ENCODE measurements around the gene CFAP77.

The CFAP77 gene

DNA sequence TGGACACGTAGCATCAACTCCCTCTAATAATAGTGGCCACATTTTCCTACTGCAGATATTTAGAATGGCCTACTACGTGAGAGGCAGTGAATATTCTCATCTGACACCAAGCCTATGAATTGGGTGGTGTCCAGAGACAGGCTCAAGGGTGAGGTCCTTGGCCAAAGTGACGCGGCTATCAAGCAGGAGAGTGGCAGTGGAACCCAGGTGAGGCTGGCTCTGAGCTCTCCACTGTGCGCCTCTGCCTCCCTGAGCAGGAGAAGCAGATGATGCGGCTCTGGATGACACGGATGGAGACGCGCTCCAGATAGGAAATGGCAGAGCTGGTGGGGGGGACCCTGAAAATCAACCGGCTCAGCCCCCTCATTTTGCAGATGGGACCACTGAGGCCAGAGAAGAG, 69.7 kb downstream of the CFAP77 start:
- no peak for DNase-seq (ENCODE audit: extremely low read depth, low read depth)
- TF ChIP-seq, protein P1, sequence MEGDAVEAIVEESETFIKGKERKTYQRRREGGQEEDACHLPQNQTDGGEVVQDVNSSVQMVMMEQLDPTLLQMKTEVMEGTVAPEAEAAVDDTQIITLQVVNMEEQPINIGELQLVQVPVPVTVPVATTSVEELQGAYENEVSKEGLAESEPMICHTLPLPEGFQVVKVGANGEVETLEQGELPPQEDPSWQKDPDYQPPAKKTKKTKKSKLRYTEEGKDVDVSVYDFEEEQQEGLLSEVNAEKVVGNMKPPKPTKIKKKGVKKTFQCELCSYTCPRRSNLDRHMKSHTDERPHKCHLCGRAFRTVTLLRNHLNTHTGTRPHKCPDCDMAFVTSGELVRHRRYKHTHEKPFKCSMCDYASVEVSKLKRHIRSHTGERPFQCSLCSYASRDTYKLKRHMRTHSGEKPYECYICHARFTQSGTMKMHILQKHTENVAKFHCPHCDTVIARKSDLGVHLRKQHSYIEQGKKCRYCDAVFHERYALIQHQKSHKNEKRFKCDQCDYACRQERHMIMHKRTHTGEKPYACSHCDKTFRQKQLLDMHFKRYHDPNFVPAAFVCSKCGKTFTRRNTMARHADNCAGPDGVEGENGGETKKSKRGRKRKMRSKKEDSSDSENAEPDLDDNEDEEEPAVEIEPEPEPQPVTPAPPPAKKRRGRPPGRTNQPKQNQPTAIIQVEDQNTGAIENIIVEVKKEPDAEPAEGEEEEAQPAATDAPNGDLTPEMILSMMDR (IDR thresholded peaks at IDR 0.05; ENCODE audit: low read depth, low read length) = no peak

DNA sequence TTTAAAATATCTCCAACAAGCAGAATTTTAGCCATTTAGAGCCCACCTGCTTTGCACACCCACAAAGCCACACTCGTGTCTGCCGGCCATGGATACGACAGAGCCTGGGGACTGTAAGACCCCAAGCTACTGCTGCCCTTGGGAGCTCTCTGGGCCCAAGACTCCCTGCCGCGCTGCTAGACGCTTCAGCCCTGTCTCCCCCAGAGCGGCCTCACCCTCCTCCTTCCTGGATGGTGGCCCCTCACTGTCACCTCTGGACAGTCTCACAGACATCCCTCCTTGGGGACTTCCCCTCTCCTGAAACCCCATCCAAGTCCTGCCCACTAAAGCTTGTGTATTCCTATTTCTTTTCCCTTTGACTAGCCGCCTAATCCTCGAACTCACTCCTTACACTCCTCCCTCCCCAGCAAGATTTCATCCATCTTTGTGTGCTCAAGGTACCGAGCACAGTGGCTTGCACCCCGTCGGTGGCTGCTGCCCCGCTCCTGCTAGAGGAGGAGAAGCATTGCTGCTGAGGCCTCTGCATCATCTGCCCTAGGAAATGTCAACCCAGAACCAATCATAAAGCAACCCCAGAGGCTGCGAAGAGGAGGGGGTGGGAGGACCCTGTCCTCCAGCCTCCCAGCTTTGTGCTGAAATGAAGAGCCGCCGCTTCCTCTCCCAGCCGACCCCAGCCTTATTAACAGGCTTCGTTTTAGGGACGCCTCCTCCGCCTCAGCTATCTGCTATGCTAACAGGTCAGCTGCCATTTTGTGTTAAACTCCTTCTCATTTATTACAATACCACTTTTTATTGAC, 71.2 kb downstream of the CFAP77 start:
- TF ChIP-seq, protein P1 (IDR thresholded peaks at IDR 0.05; ENCODE audit: low read depth, low read length) = no peak
- DNase-seq (ENCODE audit: extremely low read depth, low read depth) = no peak

DNA sequence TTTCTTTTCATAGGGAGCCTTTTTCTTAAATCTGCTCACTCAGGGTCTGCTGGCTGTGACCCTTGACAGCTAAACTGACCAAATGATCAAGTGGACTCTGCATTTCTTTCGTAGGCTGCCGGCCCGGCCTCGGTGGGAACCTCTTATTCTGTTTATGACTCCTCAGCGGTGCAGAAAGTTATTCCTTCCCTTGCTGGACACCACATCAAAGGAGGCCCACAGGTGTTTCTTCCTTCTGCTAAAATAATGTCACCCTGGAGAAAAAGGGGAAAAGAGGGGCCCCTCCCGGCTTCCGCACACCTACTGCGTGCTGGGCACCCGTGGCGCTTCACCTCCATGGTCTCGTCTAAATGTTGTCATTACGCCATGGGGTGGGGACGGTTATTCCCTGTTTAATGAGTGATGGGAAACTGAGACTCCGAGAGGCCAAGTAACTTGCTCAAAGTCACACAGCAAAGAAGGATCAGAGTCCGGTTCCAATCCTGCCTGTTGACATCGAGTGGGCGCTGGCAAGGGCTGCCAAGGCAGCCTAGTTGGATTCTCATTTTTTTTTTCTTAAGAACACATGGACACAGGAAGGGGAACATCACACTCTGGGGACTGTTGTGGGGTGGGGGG, 72.3 kb downstream of the CFAP77 start:
- DNase-seq (ENCODE audit: extremely low read depth, low read depth) = no peak
- TF ChIP-seq, protein P1 (IDR thresholded peaks at IDR 0.05; ENCODE audit: low read depth, low read length) = no peak

DNA sequence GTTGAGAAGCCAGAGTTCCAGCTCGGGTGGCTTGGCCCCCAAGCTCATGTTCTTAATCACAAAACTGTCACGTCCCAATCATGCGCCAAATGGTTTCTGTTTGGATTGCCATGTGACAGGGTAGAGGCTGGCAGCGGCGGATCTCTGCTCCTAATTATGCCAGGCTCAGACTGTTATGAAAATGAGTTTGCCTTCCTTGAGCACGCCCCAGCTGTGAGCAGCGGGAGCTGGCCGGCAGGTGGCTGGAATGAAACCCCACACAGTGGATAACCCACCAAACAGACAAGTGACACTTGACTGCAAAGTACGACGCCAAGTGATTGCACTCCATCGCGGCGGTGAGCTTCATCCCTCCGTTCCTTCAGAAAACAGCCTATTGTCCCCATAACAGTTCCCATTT, 75.4 kb downstream of the CFAP77 start:
- DNase-seq (ENCODE audit: extremely low read depth, low read depth) = no peak
- TF ChIP-seq, protein P1 (IDR thresholded peaks at IDR 0.05; ENCODE audit: low read depth, low read length) = no peak

DNA sequence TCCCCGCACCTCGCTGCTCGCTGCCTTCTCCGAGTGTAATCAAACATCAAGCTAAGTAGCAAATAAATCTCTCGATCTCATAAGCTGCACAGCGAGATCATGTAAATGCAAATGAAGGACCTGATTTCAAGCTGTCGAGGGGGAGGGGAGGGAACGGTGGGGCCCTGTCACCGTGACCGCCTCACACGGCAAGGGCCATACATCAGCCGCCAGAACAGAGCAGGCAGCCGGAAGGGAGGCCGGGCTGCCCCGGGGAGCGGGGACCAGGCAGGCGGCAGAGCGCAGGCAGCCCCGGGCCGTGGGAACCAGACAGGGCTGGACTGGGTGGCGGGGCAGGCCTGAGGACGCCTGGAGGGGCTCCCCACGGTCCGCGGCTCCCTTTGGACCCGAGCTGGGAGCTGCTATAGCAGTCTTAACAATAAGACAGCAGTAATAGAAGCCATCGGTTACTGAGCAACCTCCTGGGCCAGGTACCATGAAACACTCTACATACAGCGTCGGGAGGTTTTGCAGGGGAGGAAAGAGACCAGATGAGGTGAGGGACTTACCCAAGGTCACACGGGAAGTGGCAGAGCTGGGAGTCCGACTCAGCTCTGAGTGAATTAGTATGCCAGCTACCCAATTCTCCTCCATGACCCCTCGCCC, 76.8 kb downstream of the CFAP77 start:
- TF ChIP-seq, protein P1 (IDR thresholded peaks at IDR 0.05; ENCODE audit: low read depth, low read length) = no peak
- no peak for DNase-seq (ENCODE audit: extremely low read depth, low read depth)

DNA sequence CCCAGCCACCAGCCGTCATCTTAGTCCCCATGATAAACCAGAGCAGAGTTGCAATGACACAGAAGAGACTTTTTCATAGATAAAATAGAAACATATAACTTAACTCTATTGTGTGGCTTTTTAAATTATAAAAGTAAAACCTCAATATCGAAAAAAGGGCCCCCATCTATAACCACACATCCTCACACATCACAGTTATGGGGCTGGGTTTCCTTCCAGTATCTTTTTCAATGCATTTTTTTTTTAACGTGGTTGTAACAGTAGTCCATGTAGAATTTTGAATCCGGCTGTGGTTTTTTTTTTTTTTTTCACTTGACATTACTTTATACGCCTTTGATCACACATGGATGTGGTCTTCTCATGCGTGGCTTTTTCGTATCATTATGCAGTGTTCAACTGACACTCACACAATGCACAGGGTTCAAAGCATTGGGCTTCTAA, 77.4 kb downstream of the CFAP77 start:
- no peak for DNase-seq (ENCODE audit: extremely low read depth, low read depth)
- TF ChIP-seq, protein P1 (IDR thresholded peaks at IDR 0.05; ENCODE audit: low read depth, low read length) = no peak
